Measurements from ENCODE around the gene GRIK4.
"Not testable (repeated sequence)": the region's sequence is repeated elsewhere in the genome, so short reads cannot be mapped to it uniquely, and the experiment has no call there.

The GRIK4 gene

GRCh38 chr11:120786206-120786735 is 274.7 kb downstream of the GRIK4 start:
- H3K4me1 Mint-ChIP-seq (ENCODE audit: low read depth in 2 of 2), result no peaks in the 10 kb centered on the region
- DNase-seq (no peak), ATAC-seq (replicated peaks) (no peak)
- H3K4me3 Mint-ChIP-seq, result no peak overlapping the region
- peaks cover 26 to 33% of the 10 kb centered on the region in 2 donors for H3K27me3 Mint-ChIP-seq
- no peak overlapping the region for H3K27ac Mint-ChIP-seq
- H3K36me3 Mint-ChIP-seq (ENCODE audit: insufficient read depth), result no peaks in the 10 kb centered on the region
- no peaks in the 10 kb centered on the region for H3K9me3 Mint-ChIP-seq

- peaks cover 26 to 33% of the 10 kb centered on the region in 2 donors for H3K27me3 Mint-ChIP-seq
- not testable (repeated sequence) for H3K36me3 Mint-ChIP-seq (ENCODE audit: insufficient read depth); ATAC-seq (replicated peaks); H3K27ac Mint-ChIP-seq; H3K4me3 Mint-ChIP-seq; H3K4me1 Mint-ChIP-seq (ENCODE audit: low read depth in 2 of 2); DNase-seq; H3K9me3 Mint-ChIP-seq
Measured at GRCh38 chr11:120787224-120787623, 275.7 kb downstream of the GRIK4 start.

- ATAC-seq (replicated peaks) (no peak), DNase-seq (no peak)
- no peaks in the 10 kb centered on the region for H3K4me1 Mint-ChIP-seq (ENCODE audit: low read depth in 2 of 2)
- H3K27ac Mint-ChIP-seq, result no peak overlapping the region
- H3K9me3 Mint-ChIP-seq, result no peaks in the 10 kb centered on the region
- H3K36me3 Mint-ChIP-seq (ENCODE audit: insufficient read depth), result no peaks in the 10 kb centered on the region
- peaks cover 16 to 17% of the 10 kb centered on the region in 2 donors for H3K27me3 Mint-ChIP-seq
- H3K4me3 Mint-ChIP-seq, result no peak overlapping the region
Measured at GRCh38 chr11:120789391-120789790, 277.8 kb downstream of the GRIK4 start.

- Mint-ChIP-seq H3K36me3 (ENCODE audit: insufficient read depth) (peaks cover 3% of the 10 kb centered on the region), H3K27me3 (peaks cover 0 to 14% of the 10 kb centered on the region in 2 donors), H3K9me3 (no peaks in the 10 kb centered on the region), H3K4me1 (ENCODE audit: low read depth in 2 of 2) (no peaks in the 10 kb centered on the region), H3K4me3 (no peak overlapping the region), H3K27ac (no peak overlapping the region)
- DNase-seq (no peak), ATAC-seq (replicated peaks) (no peak)
Measured at GRCh38 chr11:120792306-120792705, 280.8 kb downstream of the GRIK4 start.

- H3K4me1 Mint-ChIP-seq (ENCODE audit: low read depth in 2 of 2), result no peaks in the 10 kb centered on the region
- no peak for DNase-seq
- no peak for ATAC-seq (replicated peaks)
- H3K27ac Mint-ChIP-seq, result no peak overlapping the region
- peaks cover 3% of the 10 kb centered on the region for H3K36me3 Mint-ChIP-seq (ENCODE audit: insufficient read depth)
- H3K9me3 Mint-ChIP-seq, result no peaks in the 10 kb centered on the region
- H3K4me3 Mint-ChIP-seq, result no peak overlapping the region
- H3K27me3 Mint-ChIP-seq, result peaks cover 0 to 16% of the 10 kb centered on the region in 2 donors
Measured at GRCh38 chr11:120793150-120793549, 281.6 kb downstream of the GRIK4 start.

GRCh38 chr11:120793806-120794479 is 282.4 kb downstream of the GRIK4 start:
- no peaks in the 10 kb centered on the region for H3K9me3 Mint-ChIP-seq
- H3K4me1 Mint-ChIP-seq (ENCODE audit: low read depth in 2 of 2), result no peaks in the 10 kb centered on the region
- peaks cover 3% of the 10 kb centered on the region for H3K36me3 Mint-ChIP-seq (ENCODE audit: insufficient read depth)
- H3K27me3 Mint-ChIP-seq, result peaks cover 0 to 19% of the 10 kb centered on the region in 2 donors
- H3K27ac Mint-ChIP-seq, result no peak overlapping the region
- peak in 1 of 3 experiments; percentile 12 for DNase-seq
- no peak for ATAC-seq (replicated peaks)
- H3K4me3 Mint-ChIP-seq, result no peak overlapping the region

GRCh38 chr11:120794748-120795147 is 283.2 kb downstream of the GRIK4 start:
- H3K36me3 Mint-ChIP-seq (ENCODE audit: insufficient read depth), result peaks cover 3% of the 10 kb centered on the region
- ATAC-seq (replicated peaks) (no peak), DNase-seq (no peak)
- H3K27me3 Mint-ChIP-seq, result peaks cover 0 to 25% of the 10 kb centered on the region in 2 donors
- no peaks in the 10 kb centered on the region for H3K9me3 Mint-ChIP-seq
- H3K4me3 Mint-ChIP-seq, result no peak overlapping the region
- H3K27ac Mint-ChIP-seq, result no peak overlapping the region
- H3K4me1 Mint-ChIP-seq (ENCODE audit: low read depth in 2 of 2), result no peaks in the 10 kb centered on the region

- ATAC-seq (replicated peaks), result no peak
- Mint-ChIP-seq H3K9me3 (no peaks in the 10 kb centered on the region), H3K4me3 (no peak overlapping the region)
Measured at GRCh38 chr11:120795185-120795584, 283.6 kb downstream of the GRIK4 start.

GRCh38 chr11:120797143-120797542 is 285.6 kb downstream of the GRIK4 start:
- no peak for DNase-seq
- peaks cover under 1 to 37% of the 10 kb centered on the region in 2 donors for H3K27me3 Mint-ChIP-seq
- H3K27ac Mint-ChIP-seq, result no peak overlapping the region
- no peaks in the 10 kb centered on the region for H3K9me3 Mint-ChIP-seq
- H3K36me3 Mint-ChIP-seq (ENCODE audit: insufficient read depth), result peaks cover 3% of the 10 kb centered on the region
- no peak for ATAC-seq (replicated peaks)
- H3K4me1 Mint-ChIP-seq (ENCODE audit: low read depth in 2 of 2), result no peaks in the 10 kb centered on the region
- H3K4me3 Mint-ChIP-seq, result no peak overlapping the region

More at GRCh38 chr11:120795185-120795584, 283.6 kb downstream of the GRIK4 start:
- Mint-ChIP-seq H3K36me3 (ENCODE audit: insufficient read depth) (peaks cover 3% of the 10 kb centered on the region), H3K4me1 (ENCODE audit: low read depth in 2 of 2) (no peaks in the 10 kb centered on the region), H3K27me3 (peaks cover 0 to 25% of the 10 kb centered on the region in 2 donors), H3K27ac (no peak overlapping the region)
- no peak for DNase-seq

GRCh38 chr11:120798854-120799253 is 287.3 kb downstream of the GRIK4 start:
- DNase-seq, result no peak
- H3K36me3 Mint-ChIP-seq (ENCODE audit: insufficient read depth), result peaks cover 3% of the 10 kb centered on the region
- no peak overlapping the region for H3K4me3 Mint-ChIP-seq
- no peak for ATAC-seq (replicated peaks)
- H3K27ac Mint-ChIP-seq, result peak overlapping the region in 1 of 2 donors; percentile 56
- H3K27me3 Mint-ChIP-seq, result peaks cover 5 to 48% of the 10 kb centered on the region in 2 donors
- H3K9me3 Mint-ChIP-seq, result no peaks in the 10 kb centered on the region
- peaks cover 3% of the 10 kb centered on the region in 2 donors for H3K4me1 Mint-ChIP-seq (ENCODE audit: low read depth in 2 of 2)

- Mint-ChIP-seq H3K9me3 (no peaks in the 10 kb centered on the region), H3K27ac (no peak overlapping the region), H3K4me1 (ENCODE audit: low read depth in 2 of 2) (peaks cover 3 to 11% of the 10 kb centered on the region in 2 donors), H3K4me3 (no peak overlapping the region), H3K27me3 (peaks cover 5 to 58% of the 10 kb centered on the region in 2 donors), H3K36me3 (ENCODE audit: insufficient read depth) (peaks cover 3% of the 10 kb centered on the region)
- DNase-seq (no peak), ATAC-seq (replicated peaks) (no peak)
Measured at GRCh38 chr11:120800206-120800605, 288.7 kb downstream of the GRIK4 start.

- peaks cover 5 to 60% of the 10 kb centered on the region in 2 donors for H3K27me3 Mint-ChIP-seq
- H3K36me3 Mint-ChIP-seq (ENCODE audit: insufficient read depth), result no peaks in the 10 kb centered on the region
- H3K9me3 Mint-ChIP-seq, result no peaks in the 10 kb centered on the region
- ATAC-seq (replicated peaks) (no peak), DNase-seq (peak; percentile 9 to 49 (median 26))
- H3K27ac Mint-ChIP-seq, result no peak overlapping the region
- H3K4me1 Mint-ChIP-seq (ENCODE audit: low read depth in 2 of 2), result peaks cover 6 to 26% of the 10 kb centered on the region in 2 donors
- H3K4me3 Mint-ChIP-seq, result no peak overlapping the region
Measured at GRCh38 chr11:120801801-120802689, 290.5 kb downstream of the GRIK4 start.

GRCh38 chr11:120805960-120806555 is 294.5 kb downstream of the GRIK4 start:
- no peak for ATAC-seq (replicated peaks)
- Mint-ChIP-seq H3K27ac (no peak overlapping the region), H3K4me1 (ENCODE audit: low read depth in 2 of 2) (peaks cover 6 to 28% of the 10 kb centered on the region in 2 donors), H3K9me3 (no peaks in the 10 kb centered on the region), H3K4me3 (peak overlapping the region in 1 of 2 donors; percentile 38), H3K36me3 (ENCODE audit: insufficient read depth) (no peaks in the 10 kb centered on the region), H3K27me3 (peaks cover 5 to 76% of the 10 kb centered on the region in 2 donors)
- no peak for DNase-seq
